Adrenal gland (tissue), 12 donors: ENCODE results near the gene FRY. TPM values are rescaled to one million over a fixed set of nuclear protein-coding genes. Genes with fewer than 3 reads are reported as not detected.

ENCODE experiments used
- DNase-seq, 7 donors: peaks; one replicate each; pipeline ENCODE4 v3.0.0-alpha.2; 2019 to 2020
- H3K27ac ChIP-seq, 5 donors: fragments of 200-600 bp; sonication (generic) in 4 of 5; 1 replicate in 3 of 5; 2 replicates in 2 of 5; pipeline versions ENCODE4 v1.5.1 to v1.8.0; 2016 to 2020; ENCODE audit warnings: mild to moderate bottlenecking in 1 of 5
- H3K27me3 ChIP-seq: fragments of 200-600 bp; 2 replicates; pipeline ENCODE4 v1.8.0; 2021
- H3K36me3 ChIP-seq, 2 donors: fragments of 200-600 bp; replicated peaks in 1 of 2; 1 replicate in 1 of 2; 2 replicates in 1 of 2; pipeline versions ENCODE4 v1.5.1 to v1.8.0; 2018 to 2022
- H3K4me1 ChIP-seq, 2 donors: fragments of 200-600 bp; replicated peaks in 1 of 2; 1 replicate in 1 of 2; 2 replicates in 1 of 2; pipeline versions ENCODE4 v1.5.1 to v1.8.0; 2018 to 2021
- H3K4me3 ChIP-seq, 4 donors: fragments of 200-600 bp; sonication (generic) in 3 of 4; one replicate each; pipeline ENCODE4 v1.5.1; 2016 to 2018
- H3K9me3 ChIP-seq, 3 donors: fragments of 200-600 bp; sonication (generic) in 1 of 3; replicated peaks in 1 of 3; 1 replicate in 2 of 3; 2 replicates in 1 of 3; pipeline versions ENCODE4 v1.5.1 to v1.8.0; 2016 to 2021
- POLR2A ChIP-seq, 2 donors: fragments of 450-650 bp; IDR thresholded peaks; one replicate each; pipeline ENCODE4 v1.6.1; 2017; ENCODE audit warnings: antibody characterized with exemption in 2 of 2, mild to moderate bottlenecking in 2 of 2, moderate library complexity in 1 of 2
- WGBS, 4 donors: extraction: QIAGEN DNeasy Blood & Tissue Kit in 2 of 4; methylation state at CpG; one replicate each; pipeline versions ENCODE4 v1.1.5 to v1.1.7; 2013 to 2017; 5-methylcytosine and 5-hydroxymethylcytosine counted together
- intact Hi-C, 2 donors: fragments of 100-400 bp; cut with DNase I; formaldehyde crosslinking; loops; one replicate each; pipeline versions ENCODE4 v1.14.1 to v1.15.0; 2022 to 2023
- polyA plus RNA-seq, 3 donors: library from polyadenylated mRNA; stranded (reverse); fragments of 200-250 nt in 2 of 3; fragments of 350-450 nt in 1 of 3; fragmentation: Illumina TruSeq in 1 of 3; extraction: RNeasy Lipid Tissue Mini Kit (QIAGEN cat#74804) in 1 of 3; gene quantifications; one replicate each; pipeline ENCODE4 v1.2.3, GENCODE V29; 2013 to 2014
- total RNA-seq, 9 donors: library from RNA; depleted of rRNA in 4 of 9; stranded (reverse); fragments of >200 nt in 4 of 9; fragments of 120-200 nt in 1 of 9; fragmentation: NEBNext Ultra II Directional in 1 of 9; extraction: Animal tissue kit (Norgen Biotek cat#: 25700) in 1 of 9; gene quantifications; one replicate each; pipeline versions ENCODE4 v1.1.0 to v1.2.4, GENCODE V29; 2013 to 2023
- TF ChIP-seq, protein P1 (sequence below), 6 experiments: fragments of 450-650 bp in 4 of 6; fragments of 200-600 bp in 2 of 6; sonication (generic) in 1 of 6; IDR thresholded peaks; 1 replicate in 5 of 6; 2 replicates in 1 of 6; pipeline versions ENCODE4 v1.5.1 to v1.8.0; 2016 to 2021; ENCODE audit warnings: antibody characterized with exemption in 6 of 6, mild to moderate bottlenecking in 2 of 6, moderate library complexity in 1 of 6
- donor health status: healthy with polysubstance abuse.
- donor health status: Bipolar disorder and iron deficiency.
- donor health status: DM: yes; HTN: yes; CAD: no.
- donor health status: DM: no; HTN: no; CAD: no.
- donor health status: DM: no; HTN: no; CAD: no.
- donor health status: DM: yes; HTN: yes; CAD: no.

FRY gene
- total and polyA plus RNA-seq, 12 donors: 1.5 to 17.2 (median 7.3) TPM

- TF ChIP-seq, protein P1, sequence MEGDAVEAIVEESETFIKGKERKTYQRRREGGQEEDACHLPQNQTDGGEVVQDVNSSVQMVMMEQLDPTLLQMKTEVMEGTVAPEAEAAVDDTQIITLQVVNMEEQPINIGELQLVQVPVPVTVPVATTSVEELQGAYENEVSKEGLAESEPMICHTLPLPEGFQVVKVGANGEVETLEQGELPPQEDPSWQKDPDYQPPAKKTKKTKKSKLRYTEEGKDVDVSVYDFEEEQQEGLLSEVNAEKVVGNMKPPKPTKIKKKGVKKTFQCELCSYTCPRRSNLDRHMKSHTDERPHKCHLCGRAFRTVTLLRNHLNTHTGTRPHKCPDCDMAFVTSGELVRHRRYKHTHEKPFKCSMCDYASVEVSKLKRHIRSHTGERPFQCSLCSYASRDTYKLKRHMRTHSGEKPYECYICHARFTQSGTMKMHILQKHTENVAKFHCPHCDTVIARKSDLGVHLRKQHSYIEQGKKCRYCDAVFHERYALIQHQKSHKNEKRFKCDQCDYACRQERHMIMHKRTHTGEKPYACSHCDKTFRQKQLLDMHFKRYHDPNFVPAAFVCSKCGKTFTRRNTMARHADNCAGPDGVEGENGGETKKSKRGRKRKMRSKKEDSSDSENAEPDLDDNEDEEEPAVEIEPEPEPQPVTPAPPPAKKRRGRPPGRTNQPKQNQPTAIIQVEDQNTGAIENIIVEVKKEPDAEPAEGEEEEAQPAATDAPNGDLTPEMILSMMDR (IDR thresholded peaks at IDR 0.05): no peak
- TF ChIP-seq POLR2A (IDR thresholded peaks at IDR 0.05): no peak
- Histone ChIP-seq H3K4me3 (no peak overlapping the region), H3K9me3 (no peaks in the 10 kb centered on the region), H3K27me3 (no peaks in the 10 kb centered on the region), H3K36me3 (no peaks in the 10 kb centered on the region), H3K27ac (no peak overlapping the region), H3K4me1 (peaks cover 0 to 20% of the 10 kb centered on the region in 2 donors)
- no peak for DNase-seq
- intact Hi-C loops: no loop called here
- 83 to 100% (median 94%) methylated on average over 1 of the region's 1 CpG for WGBS, 4 donors
These were observed 12.9 kb downstream of the FRY start for GRCh38 chr13:32044446-32044845.

GRCh38 chr13:32045537-32045936, 14.0 kb downstream of the FRY start:
- H3K36me3 ChIP-seq: no peaks in the 10 kb centered on the region
- H3K4me3 ChIP-seq: no peak overlapping the region
- no peak for DNase-seq
- peaks cover 0 to 20% of the 10 kb centered on the region in 2 donors for H3K4me1 ChIP-seq
- no peaks in the 10 kb centered on the region for H3K9me3 ChIP-seq
- no peak overlapping the region for H3K27ac ChIP-seq
- no peaks in the 10 kb centered on the region for H3K27me3 ChIP-seq
- WGBS, 4 donors: 89 to 93% (median 93%) methylated on average over 3 of the region's 3 CpGs
- intact Hi-C loops: no loop called here
- no peak for TF ChIP-seq POLR2A (IDR thresholded peaks at IDR 0.05)
- TF ChIP-seq, protein P1 (IDR thresholded peaks at IDR 0.05): no peak

DNA sequence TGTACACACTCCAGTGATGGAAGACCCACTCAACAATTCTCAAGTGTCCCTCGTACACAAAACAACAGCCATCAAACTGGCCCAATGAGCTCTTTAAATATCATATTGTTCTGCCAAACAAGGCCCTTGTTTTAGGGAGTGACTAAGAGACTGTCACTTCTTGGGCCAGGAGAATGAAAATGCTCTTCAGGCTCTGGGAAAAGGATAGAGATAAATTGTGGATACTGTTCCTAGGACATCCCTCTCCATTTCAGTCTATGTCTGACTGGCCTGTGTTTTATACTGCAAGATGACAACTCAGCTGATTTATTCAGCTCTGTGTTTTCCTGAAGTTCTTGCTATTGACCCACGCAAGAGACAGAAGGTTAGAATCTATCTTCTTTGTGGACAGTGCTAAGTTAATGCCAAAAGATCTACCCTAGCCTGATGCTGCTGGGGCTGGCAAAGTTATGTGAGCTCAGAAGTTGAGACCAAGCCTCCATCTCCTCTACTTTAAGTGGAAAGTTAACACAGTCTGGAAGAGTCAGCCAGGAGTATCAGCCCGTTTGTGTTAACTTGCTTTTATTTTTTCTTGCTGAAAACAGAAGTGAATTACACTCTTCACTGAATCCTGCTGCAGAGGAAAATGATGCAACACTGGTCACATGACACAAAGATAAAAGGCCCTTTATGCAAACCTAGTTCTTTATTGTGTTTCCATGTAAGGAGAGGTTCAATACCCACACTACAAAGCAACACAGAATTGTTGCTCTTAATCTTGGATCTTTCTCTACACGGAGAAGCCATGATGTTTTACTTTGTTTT, 14.6 kb downstream of the FRY start:
- peak in 3 of 7 donors; percentile 21 to 38 (median 23) for DNase-seq
- no peak for TF ChIP-seq POLR2A (IDR thresholded peaks at IDR 0.05)
- TF ChIP-seq, protein P1 (IDR thresholded peaks at IDR 0.05): no peak
- no peaks in the 10 kb centered on the region for H3K27me3 ChIP-seq
- peaks cover 0 to 20% of the 10 kb centered on the region in 2 donors for H3K4me1 ChIP-seq
- H3K27ac ChIP-seq: peak overlapping the region in 1 of 5 donors; percentile 18
- intact Hi-C loops: no loop called here
- no peaks in the 10 kb centered on the region for H3K9me3 ChIP-seq
- H3K4me3 ChIP-seq: no peak overlapping the region
- H3K36me3 ChIP-seq: no peaks in the 10 kb centered on the region
- WGBS, 4 donors: 37 to 47% (median 43%) methylated on average over 4 of the region's 4 CpGs

DNA sequence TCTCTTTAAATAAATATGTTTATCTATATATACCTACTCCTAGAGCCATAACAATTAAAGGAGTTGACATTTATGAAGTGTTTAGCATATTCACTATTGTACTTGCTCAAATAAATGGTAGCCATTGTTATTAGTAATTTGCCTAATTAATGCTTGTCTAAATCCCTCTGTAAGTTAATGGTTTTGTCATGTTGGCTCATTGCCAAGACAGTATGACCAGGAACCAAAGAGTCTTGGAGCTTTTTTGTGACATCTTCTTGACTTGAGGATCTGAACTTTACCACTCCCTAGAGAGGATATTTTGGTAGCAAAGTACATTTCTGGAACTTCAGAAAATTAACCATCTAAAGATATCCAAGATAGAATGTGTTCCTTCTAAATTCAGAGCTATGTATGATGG, 15.5 kb downstream of the FRY start:
- peaks cover 0 to 20% of the 10 kb centered on the region in 2 donors for H3K4me1 ChIP-seq
- H3K4me3 ChIP-seq: no peak overlapping the region
- H3K36me3 ChIP-seq: no peaks in the 10 kb centered on the region
- TF ChIP-seq, protein P1 (IDR thresholded peaks at IDR 0.05): no peak
- TF ChIP-seq POLR2A (IDR thresholded peaks at IDR 0.05): no peak
- DNase-seq: no peak
- H3K27me3 ChIP-seq: no peaks in the 10 kb centered on the region
- H3K9me3 ChIP-seq: no peaks in the 10 kb centered on the region
- H3K27ac ChIP-seq: no peak overlapping the region
- intact Hi-C loops: no loop called here
